Smooth muscle cell (in vitro differentiated cells): ENCODE measurements around the gene EMILIN1. TPM values are rescaled to one million over a fixed set of nuclear protein-coding genes. Genes with fewer than 3 reads are reported as not detected.

Source experiments
- DNase-seq: peaks from one replicate; lab custom pipeline; 2025; ENCODE audit not compliant: unreplicated experiment; lab: John Stamatoyannopoulos, UW
- H2AFZ ChIP-seq: fragments of 200-600 bp; sonication (generic); 2 replicates; pipeline ENCODE4 v1.6.0; 2016; ENCODE audit warnings: antibody characterized with exemption, low read depth, mild to moderate bottlenecking
- H3F3A ChIP-seq: fragments of 200-600 bp; sonication (generic); 2 replicates; pipeline ENCODE4 v1.6.0; 2017; ENCODE audit warnings: antibody characterized with exemption, low read depth
- H3K27ac ChIP-seq: fragments of 200-600 bp; sonication (generic); 2 replicates; pipeline ENCODE4 v1.5.1; 2016; ENCODE audit warnings: low read depth, mild to moderate bottlenecking
- H3K27me3 ChIP-seq: fragments of 200-600 bp; sonication (generic); 2 replicates; pipeline ENCODE4 v1.6.1; 2016; ENCODE audit warnings: low read depth, mild to moderate bottlenecking
- H3K36me3 ChIP-seq: fragments of 200-600 bp; sonication (generic); 2 replicates; pipeline ENCODE4 v1.5.1; 2016; ENCODE audit warnings: low read depth
- H3K4me1 ChIP-seq: fragments of 200-600 bp; sonication (generic); 2 replicates; pipeline ENCODE4 v1.5.1; 2016; ENCODE audit warnings: low read depth
- H3K4me2 ChIP-seq: fragments of 200-600 bp; sonication (generic); 2 replicates; pipeline ENCODE4 v1.6.0; 2016; ENCODE audit warnings: mild to moderate bottlenecking
- H3K4me3 ChIP-seq: fragments of 200-600 bp; sonication (generic); 2 replicates; pipeline ENCODE4 v1.5.1; 2016; ENCODE audit warnings: mild to moderate bottlenecking
- H3K79me2 ChIP-seq: fragments of 200-600 bp; sonication (generic); 2 replicates; pipeline ENCODE4 v1.6.0; 2016; ENCODE audit warnings: low read depth, mild to moderate bottlenecking
- H3K9ac ChIP-seq: fragments of 200-600 bp; sonication (generic); 2 replicates; pipeline ENCODE4 v1.6.0; 2016; ENCODE audit warnings: low read depth
- H3K9me3 ChIP-seq: fragments of 200-600 bp; sonication (generic); replicated peaks from 2 replicates; pipeline ENCODE4 v1.5.1; 2016; ENCODE audit warnings: low read depth
- H4K20me1 ChIP-seq: fragments of 200-600 bp; sonication (generic); 2 replicates; pipeline ENCODE4 v1.6.0; 2016; ENCODE audit warnings: low read depth
- WGBS: methylation state at CpG from one replicate; pipeline ENCODE4 v1.1.7; 2016; ENCODE audit warnings: low lambda C conversion rate; 5-methylcytosine and 5-hydroxymethylcytosine counted together
- polyA plus RNA-seq: library from polyadenylated mRNA; unstranded; fragments of >200 nt; fragmentation: Nextera tagmentation; extraction: Ambion mirVana; gene quantifications from 2 replicates; pipeline ENCODE4 v1.2.1, GENCODE V29; 2016
- total RNA-seq: library from RNA; depleted of rRNA; stranded (reverse); fragments of >200 nt; gene quantifications from 2 replicates; pipeline ENCODE4 v1.2.3, GENCODE V29; 2014
- TF ChIP-seq, protein P1 (sequence below): fragments of 200-600 bp; sonication (generic); IDR thresholded peaks from 2 replicates; pipeline ENCODE4 v1.5.1; 2017; ENCODE audit warnings: borderline replicate concordance, mild to moderate bottlenecking, antibody characterized with exemption; ENCODE audit not compliant: insufficient read depth, poor library complexity, severe bottlenecking

The EMILIN1 gene
- total and polyA plus RNA-seq, 2 experiments from 2014 or later, result 111 to 518 TPM

GRCh38 chr2:27053321-27053720 lies 25.1 kb upstream of the EMILIN1 start:
- H3F3A ChIP-seq, result peaks cover 14% of the 10 kb centered on the region
- H3K9ac ChIP-seq, result no peak overlapping the region
- H3K79me2 ChIP-seq, result no peaks in the 10 kb centered on the region
- H3K36me3 ChIP-seq, result no peaks in the 10 kb centered on the region
- H2AFZ ChIP-seq, result no peak overlapping the region
- no peak overlapping the region for H3K4me3 ChIP-seq
- no peak overlapping the region for H3K4me2 ChIP-seq
- WGBS, result 87% methylated on average over 11 of the region's 11 CpGs
- peaks cover 5% of the 10 kb centered on the region for H3K4me1 ChIP-seq
- H4K20me1 ChIP-seq, result peaks cover 6% of the 10 kb centered on the region
- no peak for DNase-seq
- no peaks in the 10 kb centered on the region for H3K9me3 ChIP-seq
- no peaks in the 10 kb centered on the region for H3K27me3 ChIP-seq
- H3K27ac ChIP-seq, result no peak overlapping the region
- TF ChIP-seq, protein P1, sequence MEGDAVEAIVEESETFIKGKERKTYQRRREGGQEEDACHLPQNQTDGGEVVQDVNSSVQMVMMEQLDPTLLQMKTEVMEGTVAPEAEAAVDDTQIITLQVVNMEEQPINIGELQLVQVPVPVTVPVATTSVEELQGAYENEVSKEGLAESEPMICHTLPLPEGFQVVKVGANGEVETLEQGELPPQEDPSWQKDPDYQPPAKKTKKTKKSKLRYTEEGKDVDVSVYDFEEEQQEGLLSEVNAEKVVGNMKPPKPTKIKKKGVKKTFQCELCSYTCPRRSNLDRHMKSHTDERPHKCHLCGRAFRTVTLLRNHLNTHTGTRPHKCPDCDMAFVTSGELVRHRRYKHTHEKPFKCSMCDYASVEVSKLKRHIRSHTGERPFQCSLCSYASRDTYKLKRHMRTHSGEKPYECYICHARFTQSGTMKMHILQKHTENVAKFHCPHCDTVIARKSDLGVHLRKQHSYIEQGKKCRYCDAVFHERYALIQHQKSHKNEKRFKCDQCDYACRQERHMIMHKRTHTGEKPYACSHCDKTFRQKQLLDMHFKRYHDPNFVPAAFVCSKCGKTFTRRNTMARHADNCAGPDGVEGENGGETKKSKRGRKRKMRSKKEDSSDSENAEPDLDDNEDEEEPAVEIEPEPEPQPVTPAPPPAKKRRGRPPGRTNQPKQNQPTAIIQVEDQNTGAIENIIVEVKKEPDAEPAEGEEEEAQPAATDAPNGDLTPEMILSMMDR, result no peak

DNA sequence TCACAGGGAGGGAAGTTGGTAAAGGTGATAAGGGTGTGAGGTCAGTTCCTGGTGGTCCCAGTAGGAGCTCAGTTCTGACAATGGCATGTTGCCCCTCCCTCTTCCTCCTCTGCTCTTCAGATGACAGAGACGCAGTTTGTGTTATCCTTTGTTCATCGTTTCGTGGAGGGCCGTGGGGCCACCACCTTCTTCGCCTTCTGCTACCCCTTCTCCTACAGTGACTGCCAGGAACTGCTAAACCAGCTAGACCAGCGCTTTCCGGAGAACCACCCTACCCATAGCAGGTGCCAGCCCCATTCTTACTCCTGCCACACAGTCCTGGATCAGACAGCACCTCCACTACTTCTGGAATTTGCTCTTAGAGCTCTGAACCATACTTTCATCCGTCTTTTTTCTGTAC lies 24.6 kb upstream of the EMILIN1 start:
- peaks cover 14% of the 10 kb centered on the region for H3F3A ChIP-seq
- H3K9me3 ChIP-seq, result no peaks in the 10 kb centered on the region
- no peaks in the 10 kb centered on the region for H3K27me3 ChIP-seq
- H3K4me3 ChIP-seq, result no peak overlapping the region
- H3K9ac ChIP-seq, result no peak overlapping the region
- H3K36me3 ChIP-seq, result no peaks in the 10 kb centered on the region
- H3K79me2 ChIP-seq, result no peaks in the 10 kb centered on the region
- no peak overlapping the region for H3K4me2 ChIP-seq
- 90% methylated on average over 8 of the region's 8 CpGs for WGBS
- peaks cover 6% of the 10 kb centered on the region for H4K20me1 ChIP-seq
- DNase-seq, result no peak
- TF ChIP-seq, protein P1, result no peak
- no peak overlapping the region for H2AFZ ChIP-seq
- no peak overlapping the region for H3K27ac ChIP-seq
- H3K4me1 ChIP-seq, result peaks cover 5% of the 10 kb centered on the region

DNA sequence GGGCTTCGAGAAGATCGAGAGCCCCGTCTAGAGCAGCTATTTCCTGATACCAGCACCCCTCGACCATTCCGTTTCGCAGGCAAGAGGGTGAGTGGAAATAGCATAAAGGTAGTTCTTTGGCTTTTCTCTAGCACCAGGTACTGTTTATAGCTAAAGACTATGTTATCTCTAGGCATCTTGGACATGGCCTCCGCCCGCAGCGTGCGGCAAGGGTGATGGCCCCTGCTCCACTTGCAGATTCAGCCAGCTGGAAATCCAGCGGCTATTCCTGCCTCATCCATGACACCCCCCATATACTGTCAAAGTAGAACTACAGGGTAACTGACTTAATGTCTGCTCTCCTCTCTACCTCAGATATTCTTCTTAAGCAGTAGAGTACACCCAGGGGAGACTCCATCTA lies 23.7 kb upstream of the EMILIN1 start:
- Histone ChIP-seq H2AFZ (no peak overlapping the region), H4K20me1 (peaks cover 6% of the 10 kb centered on the region), H3K27me3 (no peaks in the 10 kb centered on the region), H3K9me3 (no peaks in the 10 kb centered on the region), H3K9ac (no peak overlapping the region), H3K27ac (no peak overlapping the region), H3K4me2 (no peak overlapping the region), H3K79me2 (no peaks in the 10 kb centered on the region), H3K4me1 (peaks cover 5% of the 10 kb centered on the region), H3K4me3 (no peak overlapping the region), H3F3A (peaks cover 10% of the 10 kb centered on the region), H3K36me3 (no peaks in the 10 kb centered on the region)
- DNase-seq, result no peak
- 98% methylated on average over 11 of the region's 11 CpGs for WGBS
- TF ChIP-seq, protein P1, result no peak

DNA sequence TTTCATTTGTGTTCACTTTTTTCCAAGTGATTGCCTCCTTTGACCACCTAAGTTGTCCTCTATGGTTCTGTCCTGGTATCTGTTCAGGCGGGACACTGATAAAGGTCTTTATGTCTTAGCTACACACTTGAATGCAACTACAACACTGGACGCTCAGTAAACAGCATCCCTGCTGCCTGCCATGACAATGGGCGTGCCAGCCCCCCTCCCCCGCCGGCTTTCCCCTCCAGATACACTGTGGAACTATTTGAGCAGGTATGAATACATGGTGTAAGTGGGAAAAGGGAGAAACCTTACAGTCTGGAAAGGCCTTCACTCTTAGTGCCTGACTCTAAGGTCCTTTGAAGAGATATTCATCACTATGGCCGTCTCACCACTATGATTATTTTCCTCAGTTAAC lies 21.2 kb upstream of the EMILIN1 start:
- Histone ChIP-seq H3K9ac (no peak overlapping the region), H2AFZ (no peak overlapping the region), H3K9me3 (no peaks in the 10 kb centered on the region), H3K79me2 (no peaks in the 10 kb centered on the region), H3K4me1 (peaks cover 4% of the 10 kb centered on the region), H3F3A (peaks cover 12% of the 10 kb centered on the region), H3K27ac (no peak overlapping the region), H3K36me3 (no peaks in the 10 kb centered on the region), H3K4me2 (no peak overlapping the region), H4K20me1 (peaks cover 8% of the 10 kb centered on the region), H3K4me3 (no peak overlapping the region), H3K27me3 (no peaks in the 10 kb centered on the region)
- TF ChIP-seq, protein P1, result no peak
- 91% methylated on average over 6 of the region's 6 CpGs for WGBS
- no peak for DNase-seq
